GM12878 (cell line): ENCODE data around the gene CENPC. TPM values are rescaled to one million over a fixed set of nuclear protein-coding genes. Genes with fewer than 3 reads are reported as not detected.

Experiments used
- CHD2 ChIP-seq: IDR thresholded peaks from 2 replicates; pipeline ENCODE4 v1.6.1; 2011; ENCODE audit warnings: low read depth, low read length, improper control_type of control experiment, borderline replicate concordance
- KDM1A ChIP-seq: fragments of 200-600 bp; sonication (generic); IDR thresholded peaks from 2 replicates; pipeline ENCODE4 v1.6.1; 2016; ENCODE audit warnings: borderline replicate concordance
- NFYB ChIP-seq: IDR thresholded peaks from 2 replicates; pipeline ENCODE4 v1.6.1; 2011; ENCODE audit warnings: low read depth, mild to moderate bottlenecking, low read length, improper control_type of control experiment, moderate library complexity; ENCODE audit not compliant: insufficient read depth
- PKNOX1 ChIP-seq: fragments of 450-650 bp; IDR thresholded peaks from 2 replicates; pipeline ENCODE4 v1.6.1; 2016; ENCODE audit warnings: mild to moderate bottlenecking
- SMC3 ChIP-seq: IDR thresholded peaks from 2 replicates; pipeline ENCODE4 v1.6.1; 2011; ENCODE audit warnings: low read length, improper control_type of control experiment, borderline replicate concordance
- SREBF2 ChIP-seq: IDR thresholded peaks from 2 replicates; pipeline ENCODE4 v1.6.1; 2012; ENCODE audit warnings: mild to moderate bottlenecking, low read length
- STAT1 ChIP-seq: fragments of 450-650 bp; conservative IDR thresholded peaks from 2 replicates; pipeline ENCODE4 v1.6.1; 2014; ENCODE audit warnings: antibody characterized with exemption, mild to moderate bottlenecking
- SUPT20H ChIP-seq: IDR thresholded peaks from 2 replicates; pipeline ENCODE4 v1.6.1; 2011; ENCODE audit warnings: low read depth, mild to moderate bottlenecking, low read length, moderate library complexity, borderline replicate concordance; ENCODE audit not compliant: control insufficient read depth
- TARDBP ChIP-seq: IDR thresholded peaks from 2 replicates; pipeline ENCODE4 v1.6.1; 2016; ENCODE audit warnings: borderline replicate concordance
- USF1 ChIP-seq: IDR thresholded peaks from 2 replicates; pipeline ENCODE4 v1.6.1; 2011; ENCODE audit warnings: borderline replicate concordance, low read depth, mild to moderate bottlenecking, moderate library complexity, mixed read lengths, low read length; ENCODE audit not compliant: insufficient read depth; ENCODE audit errors: extremely low read length
- ZBTB4 ChIP-seq: fragments of 450-650 bp; formaldehyde crosslinking; IDR thresholded peaks from 2 replicates; pipeline ENCODE4 v1.4.0; 2022; ENCODE audit warnings: mild to moderate bottlenecking, moderate library complexity
- ZZZ3 ChIP-seq: IDR thresholded peaks from 2 replicates; pipeline ENCODE4 v1.6.1; 2011; ENCODE audit warnings: low read depth; ENCODE audit not compliant: control insufficient read depth, insufficient read length
- polyA plus RNA-seq, 11 experiments: library from polyadenylated mRNA; depleted of rRNA in 4 of 11; unstranded in 6 of 11; stranded (reverse) in 5 of 11; fragments of >200 nt; fragmentation: Nextera tagmentation in 4 of 11; fragmentation: Illumina TruSeq in 1 of 11; extraction: Ambion mirVana in 4 of 11; extraction: Trizol in 1 of 11; gene quantifications; 1 replicate in 1 of 11; 2 replicates in 10 of 11; pipeline versions ENCODE4 v1.2.1 to v1.2.3, GENCODE V29; 2011 to 2016; ENCODE audit warnings: inconsistent platforms in 2 of 11, missing spikeins in 2 of 11, low read depth in 1 of 11
- total RNA-seq, 4 experiments: library from RNA; depleted of rRNA in 3 of 4; stranded (reverse); fragments of >200 nt in 3 of 4; fragmentation: Illumina TruSeq in 1 of 4; extraction: Trizol in 1 of 4; gene quantifications; 2 replicates each; pipeline versions ENCODE4 v1.2.1 to v1.2.3, GENCODE V29; 2013 to 2021
- TF ChIP-seq, protein P1 (sequence below): fragments of 450-650 bp; IDR thresholded peaks from 2 replicates; pipeline ENCODE4 v1.6.1; 2017; ENCODE audit warnings: mild to moderate bottlenecking, moderate library complexity
- TF ChIP-seq, protein P2 (sequence below): fragments of 150-350 bp; IDR thresholded peaks from 2 replicates; pipeline ENCODE4 v1.6.1; 2016; ENCODE audit warnings: low read depth, low read length

CENPC gene
- total and polyA plus RNA-seq, 10 of the 15 experiments (the other 5 are each of a cell fraction or from before 2014, with no cell fraction given), result 13.1 to 34.9 (median 20.3) TPM

- TF ChIP-seq USF1, result no peak
- peak; percentile 97 for TF ChIP-seq CHD2
- no peak for TF ChIP-seq TARDBP
- no peak for TF ChIP-seq STAT1
- TF ChIP-seq ZBTB4 (CRISPR knock-in tag), result no peak
- no peak for TF ChIP-seq SREBF2
- TF ChIP-seq KDM1A, result no peak
- TF ChIP-seq SUPT20H, result no peak
- TF ChIP-seq PKNOX1, result no peak
- TF ChIP-seq ZZZ3, result no peak
- TF ChIP-seq, protein P1, sequence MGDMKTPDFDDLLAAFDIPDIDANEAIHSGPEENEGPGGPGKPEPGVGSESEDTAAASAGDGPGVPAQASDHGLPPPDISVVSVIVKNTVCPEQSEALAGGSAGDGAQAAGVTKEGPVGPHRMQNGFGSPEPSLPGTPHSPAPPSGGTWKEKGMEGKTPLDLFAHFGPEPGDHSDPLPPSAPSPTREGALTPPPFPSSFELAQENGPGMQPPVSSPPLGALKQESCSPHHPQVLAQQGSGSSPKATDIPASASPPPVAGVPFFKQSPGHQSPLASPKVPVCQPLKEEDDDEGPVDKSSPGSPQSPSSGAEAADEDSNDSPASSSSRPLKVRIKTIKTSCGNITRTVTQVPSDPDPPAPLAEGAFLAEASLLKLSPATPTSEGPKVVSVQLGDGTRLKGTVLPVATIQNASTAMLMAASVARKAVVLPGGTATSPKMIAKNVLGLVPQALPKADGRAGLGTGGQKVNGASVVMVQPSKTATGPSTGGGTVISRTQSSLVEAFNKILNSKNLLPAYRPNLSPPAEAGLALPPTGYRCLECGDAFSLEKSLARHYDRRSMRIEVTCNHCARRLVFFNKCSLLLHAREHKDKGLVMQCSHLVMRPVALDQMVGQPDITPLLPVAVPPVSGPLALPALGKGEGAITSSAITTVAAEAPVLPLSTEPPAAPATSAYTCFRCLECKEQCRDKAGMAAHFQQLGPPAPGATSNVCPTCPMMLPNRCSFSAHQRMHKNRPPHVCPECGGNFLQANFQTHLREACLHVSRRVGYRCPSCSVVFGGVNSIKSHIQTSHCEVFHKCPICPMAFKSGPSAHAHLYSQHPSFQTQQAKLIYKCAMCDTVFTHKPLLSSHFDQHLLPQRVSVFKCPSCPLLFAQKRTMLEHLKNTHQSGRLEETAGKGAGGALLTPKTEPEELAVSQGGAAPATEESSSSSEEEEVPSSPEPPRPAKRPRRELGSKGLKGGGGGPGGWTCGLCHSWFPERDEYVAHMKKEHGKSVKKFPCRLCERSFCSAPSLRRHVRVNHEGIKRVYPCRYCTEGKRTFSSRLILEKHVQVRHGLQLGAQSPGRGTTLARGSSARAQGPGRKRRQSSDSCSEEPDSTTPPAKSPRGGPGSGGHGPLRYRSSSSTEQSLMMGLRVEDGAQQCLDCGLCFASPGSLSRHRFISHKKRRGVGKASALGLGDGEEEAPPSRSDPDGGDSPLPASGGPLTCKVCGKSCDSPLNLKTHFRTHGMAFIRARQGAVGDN, result no peak
- TF ChIP-seq SMC3, result no peak
- TF ChIP-seq NFYB, result peak; percentile 84
- TF ChIP-seq, protein P2, sequence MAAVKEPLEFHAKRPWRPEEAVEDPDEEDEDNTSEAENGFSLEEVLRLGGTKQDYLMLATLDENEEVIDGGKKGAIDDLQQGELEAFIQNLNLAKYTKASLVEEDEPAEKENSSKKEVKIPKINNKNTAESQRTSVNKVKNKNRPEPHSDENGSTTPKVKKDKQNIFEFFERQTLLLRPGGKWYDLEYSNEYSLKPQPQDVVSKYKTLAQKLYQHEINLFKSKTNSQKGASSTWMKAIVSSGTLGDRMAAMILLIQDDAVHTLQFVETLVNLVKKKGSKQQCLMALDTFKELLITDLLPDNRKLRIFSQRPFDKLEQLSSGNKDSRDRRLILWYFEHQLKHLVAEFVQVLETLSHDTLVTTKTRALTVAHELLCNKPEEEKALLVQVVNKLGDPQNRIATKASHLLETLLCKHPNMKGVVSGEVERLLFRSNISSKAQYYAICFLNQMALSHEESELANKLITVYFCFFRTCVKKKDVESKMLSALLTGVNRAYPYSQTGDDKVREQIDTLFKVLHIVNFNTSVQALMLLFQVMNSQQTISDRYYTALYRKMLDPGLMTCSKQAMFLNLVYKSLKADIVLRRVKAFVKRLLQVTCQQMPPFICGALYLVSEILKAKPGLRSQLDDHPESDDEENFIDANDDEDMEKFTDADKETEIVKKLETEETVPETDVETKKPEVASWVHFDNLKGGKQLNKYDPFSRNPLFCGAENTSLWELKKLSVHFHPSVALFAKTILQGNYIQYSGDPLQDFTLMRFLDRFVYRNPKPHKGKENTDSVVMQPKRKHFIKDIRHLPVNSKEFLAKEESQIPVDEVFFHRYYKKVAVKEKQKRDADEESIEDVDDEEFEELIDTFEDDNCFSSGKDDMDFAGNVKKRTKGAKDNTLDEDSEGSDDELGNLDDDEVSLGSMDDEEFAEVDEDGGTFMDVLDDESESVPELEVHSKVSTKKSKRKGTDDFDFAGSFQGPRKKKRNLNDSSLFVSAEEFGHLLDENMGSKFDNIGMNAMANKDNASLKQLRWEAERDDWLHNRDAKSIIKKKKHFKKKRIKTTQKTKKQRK, result no peak
These were observed at the start of gene CENPC (continued) for GRCh38 chr4:67545199-67546003.
